Psoas muscle (tissue), 7 donors: ENCODE results near the gene HIVEP1. TPM values are rescaled to one million over a fixed set of nuclear protein-coding genes. Genes with fewer than 3 reads are reported as not detected.

ENCODE experiments used
- polyA plus RNA-seq, 3 donors: library from polyadenylated mRNA; stranded (reverse); fragments of 200-250 nt; gene quantifications; one replicate each; pipeline ENCODE4 v1.2.3, GENCODE V29; 2013
- total RNA-seq, 4 donors: library from RNA; stranded (reverse); fragmentation: NEBNext Ultra II Directional in 2 of 4; extraction: Animal tissue kit (Norgen Biotek cat#: 25700) in 2 of 4; gene quantifications; one replicate each; pipeline versions ENCODE4 v1.2.1 to v1.2.4, GENCODE V29; 2021 to 2023
- donor health status: healthy with polysubstance abuse.
- donor health status: DM: no; HTN: no; CAD: no; lungs with moderate emphysema.
- donor health status: Bipolar disorder and iron deficiency.
- donor health status: healthy.
- donor health status: DM: no; HTN: no; CAD: no.
- donor health status: DM: no; HTN: no; CAD: no.
- donor health status: DM: yes; HTN: yes; CAD: no.

The HIVEP1 gene
- total and polyA plus RNA-seq, 7 donors = 4.0 to 13.1 (median 6.7) TPM

Other genes starting within 250 kb of the HIVEP1 start
- gene ADTRP, start 233.5 kb upstream of the HIVEP1 start, total RNA-seq = not detected
- gene ADTRP, start 233.5 kb upstream of the HIVEP1 start, polyA plus RNA-seq = under 1 TPM in 2 of 3 donors, not detected in 1; 0.08 TPM